GM21528 (cell line): ENCODE data around the gene RAF1.
"Not testable (repeated sequence)": the region's sequence is repeated elsewhere in the genome, so short reads cannot be mapped to it uniquely, and the experiment has no call there.

ENCODE experiments used
- ATAC-seq: cut with Tn5 transposase; IDR thresholded peaks from one replicate; pipeline ENCODE4 v1.9.1; 2021; ENCODE audit warnings: mild to moderate bottlenecking, moderate library complexity; ENCODE audit not compliant: unreplicated experiment, low FRiP score

Gene RAF1

GRCh38 chr3:12644331-12644937 is 19.5 kb downstream of the RAF1 start:
- ATAC-seq, result no peak

DNA sequence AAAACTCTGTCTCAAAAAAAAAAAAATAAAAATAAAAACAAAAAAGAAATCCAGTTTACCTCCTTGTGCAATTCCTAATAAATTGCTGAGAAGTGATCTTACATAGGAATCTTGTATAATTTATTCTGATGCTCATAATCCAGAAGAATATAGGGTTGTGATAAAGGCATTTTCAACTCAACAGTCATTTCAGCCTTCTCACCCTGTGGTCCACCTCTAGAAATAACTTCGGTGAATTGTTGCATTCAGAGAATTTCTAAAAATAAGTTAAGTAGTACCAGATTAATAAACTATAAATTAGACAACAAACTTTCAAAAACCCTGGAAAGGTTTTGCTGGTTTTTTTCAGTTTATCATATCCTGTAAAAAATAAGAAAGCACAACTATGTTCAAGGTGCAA is 20.2 kb downstream of the RAF1 start:
- no peak for ATAC-seq

- ATAC-seq, result no peak
These were observed 20.9 kb downstream of the RAF1 start for GRCh38 chr3:12643010-12643380.

DNA sequence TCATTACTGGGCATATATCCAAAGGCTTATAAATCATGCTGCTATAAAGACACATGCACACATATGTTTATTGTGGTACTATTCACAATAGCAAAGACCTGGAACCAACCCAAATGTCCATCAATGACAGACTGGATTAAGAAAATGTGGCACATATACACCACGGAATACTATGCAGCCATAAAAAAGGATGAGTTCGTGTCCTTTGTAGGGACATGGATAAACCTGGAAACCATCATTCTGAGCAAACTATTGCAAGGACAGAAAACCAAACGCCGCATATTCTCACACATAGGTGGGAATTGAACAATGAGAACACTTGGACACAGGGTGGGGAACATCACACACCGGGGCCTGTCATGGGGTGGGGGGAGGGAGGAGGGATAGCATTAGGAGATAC is 23.1 kb downstream of the RAF1 start:
- not testable (repeated sequence) for ATAC-seq

DNA sequence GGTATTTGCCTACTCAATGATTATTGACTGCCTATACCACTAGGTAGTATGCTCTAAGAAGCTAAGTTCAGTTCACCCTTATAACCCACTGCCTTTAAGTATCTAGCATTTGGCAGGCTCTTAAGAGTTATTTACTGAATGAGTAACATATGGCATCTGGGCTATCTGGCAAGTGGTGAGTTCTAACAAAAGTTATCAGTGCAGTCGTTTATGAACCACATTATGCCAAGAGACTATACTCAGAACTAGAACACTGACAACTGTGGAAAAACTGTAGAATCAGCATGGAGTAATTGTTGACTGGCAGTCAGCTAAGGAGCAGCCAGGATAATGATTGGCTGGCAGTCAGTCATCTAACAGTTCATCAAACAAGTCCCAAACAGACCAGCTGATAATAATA is 25.8 kb downstream of the RAF1 start:
- ATAC-seq, result no peak

DNA sequence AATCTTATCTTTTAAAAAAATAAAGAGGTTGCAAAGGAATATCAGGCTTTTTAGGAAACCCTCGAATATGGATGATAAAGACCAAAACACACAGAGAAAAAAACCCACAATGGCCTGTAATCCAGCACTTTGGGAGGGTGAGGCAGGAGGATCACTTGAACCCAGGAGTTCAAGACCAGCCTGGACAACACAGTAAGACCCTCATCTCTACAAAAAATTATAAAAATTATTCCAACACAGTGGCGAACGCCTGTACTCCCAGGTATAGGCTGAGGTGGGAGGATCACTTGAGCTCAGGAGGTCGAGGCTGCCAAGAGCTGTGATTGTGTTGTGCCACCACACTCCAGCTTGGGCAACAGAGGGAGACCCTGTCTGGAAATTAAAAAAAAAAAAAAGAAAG is 30.8 kb downstream of the RAF1 start:
- ATAC-seq, result no peak

DNA sequence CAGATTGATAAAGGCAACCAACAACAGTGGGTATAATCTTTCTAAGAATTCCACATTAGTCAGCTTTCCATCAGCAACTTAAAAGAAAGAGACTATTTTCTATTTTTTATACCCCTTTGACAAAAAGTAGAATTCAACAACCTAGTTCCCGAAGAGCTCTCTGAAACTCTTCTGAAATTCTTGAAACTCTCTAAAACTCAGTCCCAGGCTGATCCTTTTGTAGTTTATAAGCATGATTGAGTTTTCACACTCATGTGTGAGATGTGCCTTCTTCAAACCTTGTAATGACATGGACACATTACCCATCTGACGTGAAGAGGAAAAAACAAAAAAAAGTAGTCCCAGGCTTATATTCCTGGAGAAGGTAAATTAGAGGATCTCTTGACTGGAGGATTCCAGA is 31.4 kb downstream of the RAF1 start:
- no peak for ATAC-seq

- not testable (repeated sequence) for ATAC-seq
These were observed 33.1 kb downstream of the RAF1 start for GRCh38 chr3:12630843-12631242.

GRCh38 chr3:12630292-12630691 is 33.6 kb downstream of the RAF1 start:
- ATAC-seq, result no peak

GRCh38 chr3:12629560-12629959 is 34.4 kb downstream of the RAF1 start:
- ATAC-seq, result no peak

GRCh38 chr3:12628813-12629212 is 35.1 kb downstream of the RAF1 start:
- no peak for ATAC-seq

GRCh38 chr3:12627370-12627769 is 36.5 kb downstream of the RAF1 start:
- ATAC-seq, result no peak

GRCh38 chr3:12624964-12625363 is 39.0 kb downstream of the RAF1 start:
- ATAC-seq, result not testable (repeated sequence)

GRCh38 chr3:12624056-12624455 is 39.9 kb downstream of the RAF1 start:
- no peak for ATAC-seq

DNA sequence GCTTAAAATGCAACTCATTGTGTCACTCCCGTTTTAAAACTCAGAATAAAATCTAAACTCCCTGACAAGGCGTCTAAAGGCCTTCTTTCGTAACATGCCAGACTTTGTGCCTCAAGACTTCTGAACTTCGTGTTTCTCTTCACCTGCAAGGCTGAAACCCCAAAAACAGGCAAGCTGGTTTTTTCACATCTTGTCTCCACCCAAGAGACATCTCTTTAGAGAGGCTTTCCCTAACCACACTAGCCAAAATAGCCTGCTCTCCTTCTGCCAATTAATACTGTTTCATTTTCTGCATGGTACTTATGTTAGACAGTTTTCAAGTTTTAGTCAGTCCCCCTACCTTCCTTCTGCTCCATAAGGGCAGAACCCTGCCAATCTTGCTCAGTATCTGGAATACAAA is 41.6 kb downstream of the RAF1 start:
- no peak for ATAC-seq

- no peak for ATAC-seq
These were observed 43.2 kb downstream of the RAF1 start for GRCh38 chr3:12620729-12621128.

GRCh38 chr3:12620305-12620704 is 43.6 kb downstream of the RAF1 start:
- no peak for ATAC-seq

DNA sequence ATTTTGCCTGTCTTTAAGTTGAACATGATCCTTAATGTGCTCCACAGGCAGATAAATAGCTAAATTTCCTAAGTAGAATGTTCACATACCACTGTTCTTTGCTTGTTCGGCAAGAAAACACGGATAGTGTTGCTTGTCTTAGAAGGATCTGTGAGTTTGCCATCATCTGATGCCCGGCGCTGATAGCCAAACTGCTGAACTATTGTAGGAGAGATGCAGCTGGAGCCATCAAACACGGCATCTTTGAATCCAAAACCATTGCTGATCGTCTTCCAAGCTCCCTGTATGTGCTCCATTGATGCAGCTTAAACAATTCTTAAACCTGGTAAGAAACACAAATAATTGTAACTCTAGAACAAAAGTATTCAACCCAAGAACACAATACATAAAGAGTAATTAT is 45.5 kb downstream of the RAF1 start:
- ATAC-seq, result no peak

DNA sequence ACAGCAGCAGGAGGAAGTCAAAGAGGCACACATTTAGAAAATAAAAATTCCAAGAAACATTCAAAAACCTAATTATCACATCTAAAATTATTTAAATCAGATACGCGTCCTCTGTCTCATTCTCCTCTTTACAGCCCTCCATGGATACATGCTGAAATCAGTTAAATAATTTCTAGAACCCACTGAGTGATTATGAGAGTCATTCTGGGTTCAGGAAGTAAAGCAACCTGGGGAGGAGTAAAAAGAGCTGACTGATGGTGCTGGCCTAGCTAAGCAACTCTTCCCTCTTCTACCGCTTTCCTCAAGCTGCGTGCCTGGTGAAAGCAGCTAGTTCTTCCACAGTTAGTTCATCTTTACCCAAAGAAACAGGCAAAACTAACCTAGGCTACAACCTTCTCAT is 48.7 kb downstream of the RAF1 start:
- ATAC-seq, result no peak

GRCh38 chr3:12613250-12613649 is 50.7 kb downstream of the RAF1 start:
- ATAC-seq, result no peak

- no peak for ATAC-seq
These were observed 51.2 kb downstream of the RAF1 start for GRCh38 chr3:12612514-12613226.

DNA sequence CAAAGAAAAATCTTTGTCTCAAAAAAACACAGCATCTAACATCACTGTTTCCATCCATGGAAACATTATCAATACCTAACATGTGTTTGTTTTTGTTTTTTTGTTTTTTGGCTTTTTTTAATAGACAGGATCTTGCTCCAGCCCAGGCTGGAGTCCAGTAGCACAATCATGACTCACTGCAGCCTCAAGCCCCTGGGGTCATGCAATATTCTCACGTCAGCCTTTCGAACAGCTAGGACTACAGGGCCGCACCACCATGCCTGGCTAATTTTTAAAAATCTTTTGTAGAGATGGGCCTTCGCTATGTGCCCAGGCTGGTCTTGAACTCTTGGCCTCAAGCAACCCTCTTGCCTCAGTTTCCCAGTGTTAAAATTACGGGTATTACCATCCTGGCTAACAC is 52.8 kb downstream of the RAF1 start:
- ATAC-seq, result no peak

DNA sequence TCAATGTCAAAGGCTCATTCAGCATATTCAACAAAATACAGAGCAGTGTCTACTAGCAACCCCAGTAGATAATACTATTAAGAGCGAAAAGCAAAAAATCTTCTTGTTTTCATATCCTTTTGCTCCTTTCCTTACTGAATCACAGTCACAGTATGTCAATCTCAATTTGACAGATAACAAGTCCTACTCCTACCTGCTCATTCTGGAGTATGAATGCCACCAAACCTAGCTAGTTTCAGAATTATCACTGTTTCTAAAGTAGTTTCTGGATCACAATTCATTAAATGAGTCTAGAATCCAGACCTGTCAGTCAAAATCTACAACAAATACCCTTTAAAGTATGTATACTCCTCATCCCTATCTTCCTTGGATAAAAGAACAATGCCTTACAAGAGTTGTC is 55.5 kb downstream of the RAF1 start:
- ATAC-seq, result no peak
